GM18511 (cell line): ENCODE data around the gene TACC3.

Experiments used
- ATAC-seq: cut with Tn5 transposase; IDR thresholded peaks from one replicate; pipeline ENCODE4 v1.9.1; 2021; ENCODE audit warnings: mild to moderate bottlenecking, moderate library complexity; ENCODE audit not compliant: unreplicated experiment

TACC3 gene

GRCh38 chr4:1721666-1722550 is 587 bp downstream of the TACC3 start:
- ATAC-seq = no peak

DNA sequence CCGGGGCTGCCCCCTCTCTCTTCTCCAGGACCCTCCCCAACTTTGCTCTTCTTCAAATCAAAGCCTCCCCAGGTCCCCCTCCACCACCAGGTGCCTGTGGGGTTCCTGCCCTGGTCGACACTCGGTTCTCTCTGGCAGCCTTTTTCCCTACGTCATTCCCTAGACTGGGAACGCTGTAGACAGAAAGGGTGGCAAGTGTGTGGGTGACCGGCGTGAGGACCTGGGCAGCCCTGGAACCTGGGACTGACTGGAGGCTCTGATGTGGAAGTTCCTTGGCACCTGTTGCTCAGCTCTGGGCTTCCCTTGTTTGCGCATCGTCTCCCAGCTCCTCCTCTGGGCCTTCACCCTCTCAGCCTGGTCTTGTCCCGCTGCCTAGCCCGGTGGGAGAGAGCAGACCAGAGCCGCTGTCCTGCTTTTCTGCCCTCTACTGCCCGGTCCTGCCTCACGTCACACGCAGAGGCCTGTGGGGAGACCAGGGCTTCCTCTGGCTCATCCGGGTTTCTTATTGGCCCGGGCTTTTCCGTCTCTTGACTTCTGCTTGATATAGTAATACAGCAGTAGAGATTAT is 1.3 kb downstream of the TACC3 start:
- no peak for ATAC-seq

GRCh38 chr4:1723131-1723801 is 1.9 kb downstream of the TACC3 start:
- no peak for ATAC-seq

- ATAC-seq = no peak
Measured at GRCh38 chr4:1725521-1725920, 4.2 kb downstream of the TACC3 start.

GRCh38 chr4:1726146-1726934 is 5.0 kb downstream of the TACC3 start:
- ATAC-seq = no peak

GRCh38 chr4:1727117-1728031 is 6.1 kb downstream of the TACC3 start:
- ATAC-seq = no peak

GRCh38 chr4:1728061-1728980 is 7.0 kb downstream of the TACC3 start:
- no peak for ATAC-seq

- no peak for ATAC-seq
Measured at GRCh38 chr4:1730532-1731135, 9.3 kb downstream of the TACC3 start.

- ATAC-seq = no peak
Measured at GRCh38 chr4:1731180-1731579, 9.9 kb downstream of the TACC3 start.

DNA sequence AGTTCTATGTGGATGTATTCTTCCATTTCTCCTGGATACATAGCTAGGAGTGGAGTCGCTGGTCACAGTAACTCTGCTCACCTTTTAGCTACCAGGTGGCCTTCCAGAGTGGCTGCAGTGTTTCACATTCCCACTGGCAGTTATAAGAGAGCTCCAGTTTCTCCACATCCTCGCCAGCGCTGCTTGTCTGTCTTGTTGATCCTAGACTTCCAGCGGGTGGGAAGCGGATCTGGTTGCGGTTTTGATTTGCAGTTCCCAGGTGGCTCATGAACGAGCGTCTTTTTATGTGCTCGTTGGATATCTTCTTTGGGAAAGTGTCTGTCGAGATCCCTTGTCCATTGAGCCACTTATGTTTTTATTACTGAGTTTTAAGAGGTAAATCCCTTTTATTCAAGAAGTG is 11.6 kb downstream of the TACC3 start:
- no peak for ATAC-seq

DNA sequence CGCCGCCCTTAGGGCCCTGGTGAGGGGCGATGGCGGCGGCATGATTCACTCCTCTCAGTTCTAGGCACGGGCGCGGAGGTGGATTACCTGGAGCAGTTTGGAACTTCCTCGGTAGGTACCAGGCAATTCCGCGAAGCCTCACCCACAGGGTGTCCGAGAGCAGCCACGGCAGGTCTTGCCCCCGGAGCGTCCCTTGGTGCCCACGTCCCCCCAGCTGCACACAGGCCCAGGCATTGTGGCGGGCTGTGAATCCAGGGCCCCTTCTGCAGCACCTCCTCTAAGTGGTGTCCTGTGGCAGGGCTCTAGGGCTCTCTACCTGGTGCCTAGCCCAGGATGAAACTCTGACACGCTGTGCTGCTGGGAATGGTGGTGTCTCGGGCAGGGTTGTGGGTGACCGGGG is 13.9 kb downstream of the TACC3 start:
- ATAC-seq = no peak

GRCh38 chr4:1736812-1737211 is 15.5 kb downstream of the TACC3 start:
- ATAC-seq = no peak

DNA sequence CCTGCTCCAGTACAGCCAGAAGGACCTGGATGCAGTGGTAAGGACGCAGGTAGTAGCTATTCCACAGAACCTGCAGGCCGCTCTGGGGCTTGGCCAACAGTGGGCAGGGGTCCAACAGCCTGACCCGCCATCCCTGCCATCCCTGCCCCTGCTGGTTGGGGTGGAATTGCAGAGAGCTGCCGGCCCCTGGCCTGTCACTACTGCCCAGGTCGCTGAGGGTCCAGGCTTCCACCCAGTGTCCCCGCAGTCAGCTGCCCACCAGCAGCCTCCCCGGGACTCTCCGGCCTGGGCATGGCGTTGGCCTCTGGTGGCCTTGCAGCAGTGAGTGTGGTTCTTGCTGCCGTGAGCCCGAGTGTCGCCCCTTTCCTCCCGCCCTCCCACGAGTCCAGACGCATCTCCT is 16.3 kb downstream of the TACC3 start:
- no peak for ATAC-seq

DNA sequence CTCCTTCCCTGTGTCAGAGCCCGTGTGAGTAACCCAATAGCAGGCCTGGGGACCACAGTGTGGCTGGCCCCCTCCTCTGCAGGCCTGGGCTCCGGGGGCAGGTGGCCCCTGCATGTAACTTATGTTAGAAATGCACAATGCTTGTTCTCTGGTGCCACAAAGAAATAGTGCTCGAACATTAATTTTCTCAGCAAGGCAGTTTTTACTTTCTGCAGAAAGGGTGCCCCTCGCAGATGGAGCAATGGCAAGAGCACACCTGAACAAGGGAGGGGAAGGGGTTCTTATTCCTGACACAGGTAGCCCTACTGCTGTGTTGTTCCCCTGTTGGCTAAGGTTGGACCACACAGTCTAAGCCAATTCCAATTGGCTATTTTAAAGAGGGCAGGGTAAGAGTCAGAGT is 17.1 kb downstream of the TACC3 start:
- no peak for ATAC-seq

- no peak for ATAC-seq
Measured at GRCh38 chr4:1739358-1739757, 18.0 kb downstream of the TACC3 start.

- ATAC-seq = no peak
Measured at GRCh38 chr4:1740021-1740545, 18.8 kb downstream of the TACC3 start.

GRCh38 chr4:1741208-1741607 is 19.9 kb downstream of the TACC3 start:
- no peak for ATAC-seq

DNA sequence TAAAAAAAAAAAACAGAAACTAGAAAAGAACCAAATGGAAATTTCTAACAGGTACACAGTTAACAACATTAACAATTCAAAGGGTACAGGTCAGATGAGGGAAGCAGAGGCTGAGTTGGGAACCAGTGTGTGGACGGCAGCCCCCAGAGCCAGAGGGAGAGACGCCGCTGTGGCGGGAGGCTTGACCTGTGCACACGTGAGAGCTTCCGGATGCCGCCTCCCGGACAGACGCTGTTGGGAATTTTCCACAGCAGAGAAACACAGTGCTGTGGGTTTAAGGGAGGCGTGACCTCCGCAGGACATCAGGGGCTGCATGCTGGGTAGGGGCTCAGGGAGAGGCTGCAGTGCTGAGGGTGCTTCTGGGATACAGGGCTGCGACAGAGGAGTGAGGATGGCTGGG is 22.2 kb downstream of the TACC3 start:
- no peak for ATAC-seq
